GM18519 (cell line): ENCODE results near the gene TOMT.
"Not testable (repeated sequence)": the region's sequence is repeated elsewhere in the genome, so short reads cannot be mapped to it uniquely, and the experiment has no call there.

Experiments used
- ATAC-seq: cut with Tn5 transposase; IDR thresholded peaks from one replicate; pipeline ENCODE4 v1.9.1; 2021; ENCODE audit warnings: mild to moderate bottlenecking, moderate library complexity; ENCODE audit not compliant: unreplicated experiment, low FRiP score

TOMT gene

GRCh38 chr11:72123117-72123653 lies 17.5 kb downstream of the TOMT start:
- ATAC-seq: no peak

- ATAC-seq: no peak
These were observed 18.3 kb downstream of the TOMT start for GRCh38 chr11:72124046-72124445.

- no peak for ATAC-seq
These were observed 20.2 kb downstream of the TOMT start for GRCh38 chr11:72125956-72126355.

GRCh38 chr11:72127923-72128322 lies 22.2 kb downstream of the TOMT start:
- no peak for ATAC-seq

- ATAC-seq: no peak
These were observed 23.7 kb downstream of the TOMT start for GRCh38 chr11:72129381-72129780.

- no peak for ATAC-seq
These were observed 26.9 kb downstream of the TOMT start for GRCh38 chr11:72132646-72133045.

GRCh38 chr11:72135473-72135872 lies 29.7 kb downstream of the TOMT start, which contains the start of gene FOLR3:
Gene FOLR3 (plus strand): TSS chr11:72135725. CDS start chr11:72135953, 228 bp downstream.
- ATAC-seq: not testable (repeated sequence)

GRCh38 chr11:72135891-72136683 lies 30.4 kb downstream of the TOMT start:
- ATAC-seq: no peak

GRCh38 chr11:72136684-72137262 lies 31.0 kb downstream of the TOMT start:
- no peak for ATAC-seq

- ATAC-seq: no peak
These were observed 33.2 kb downstream of the TOMT start for GRCh38 chr11:72138821-72139390.

GRCh38 chr11:72139500-72139899 lies 33.8 kb downstream of the TOMT start:
- no peak for ATAC-seq

GRCh38 chr11:72140661-72141060 lies 34.9 kb downstream of the TOMT start:
- ATAC-seq: no peak

GRCh38 chr11:72141066-72141465 lies 35.3 kb downstream of the TOMT start:
- ATAC-seq: no peak

GRCh38 chr11:72142086-72142485 lies 36.4 kb downstream of the TOMT start:
- ATAC-seq: not testable (repeated sequence)

GRCh38 chr11:72142543-72142942 lies 36.8 kb downstream of the TOMT start:
- ATAC-seq: not testable (repeated sequence)

GRCh38 chr11:72144807-72145565 lies 39.3 kb downstream of the TOMT start:
- no peak for ATAC-seq

GRCh38 chr11:72146625-72147024 lies 40.9 kb downstream of the TOMT start:
- no peak for ATAC-seq

GRCh38 chr11:72150882-72151281 lies 45.2 kb downstream of the TOMT start:
- no peak for ATAC-seq

- ATAC-seq: not testable (repeated sequence)
These were observed 48.1 kb downstream of the TOMT start for GRCh38 chr11:72153874-72154273.

GRCh38 chr11:72154816-72155215 lies 49.1 kb downstream of the TOMT start:
- ATAC-seq: no peak

- no peak for ATAC-seq
These were observed 50.0 kb downstream of the TOMT start for GRCh38 chr11:72155751-72156150.
